ENCODE measurements around the gene HLCS.

DNA sequence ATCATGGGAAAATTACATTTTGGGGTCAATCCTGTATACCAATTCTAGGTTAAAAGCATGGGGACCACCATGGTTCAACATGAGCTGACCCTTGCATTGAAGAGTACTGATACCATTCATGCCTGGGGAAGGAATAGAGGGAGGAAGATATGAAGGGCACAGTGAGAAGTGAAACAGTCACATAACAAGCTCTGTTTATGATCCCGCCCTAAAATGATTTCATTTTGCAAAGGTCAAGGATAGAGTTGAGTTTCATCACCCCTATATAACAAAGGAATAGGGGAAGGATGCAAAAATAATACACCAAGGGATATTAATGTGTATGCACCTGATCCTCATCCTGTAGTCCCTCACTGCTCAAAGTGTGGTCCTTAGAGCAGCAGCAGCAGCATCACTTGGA lies 2.5 kb upstream of the HLCS start:
- TF ChIP-seq, protein P1, sequence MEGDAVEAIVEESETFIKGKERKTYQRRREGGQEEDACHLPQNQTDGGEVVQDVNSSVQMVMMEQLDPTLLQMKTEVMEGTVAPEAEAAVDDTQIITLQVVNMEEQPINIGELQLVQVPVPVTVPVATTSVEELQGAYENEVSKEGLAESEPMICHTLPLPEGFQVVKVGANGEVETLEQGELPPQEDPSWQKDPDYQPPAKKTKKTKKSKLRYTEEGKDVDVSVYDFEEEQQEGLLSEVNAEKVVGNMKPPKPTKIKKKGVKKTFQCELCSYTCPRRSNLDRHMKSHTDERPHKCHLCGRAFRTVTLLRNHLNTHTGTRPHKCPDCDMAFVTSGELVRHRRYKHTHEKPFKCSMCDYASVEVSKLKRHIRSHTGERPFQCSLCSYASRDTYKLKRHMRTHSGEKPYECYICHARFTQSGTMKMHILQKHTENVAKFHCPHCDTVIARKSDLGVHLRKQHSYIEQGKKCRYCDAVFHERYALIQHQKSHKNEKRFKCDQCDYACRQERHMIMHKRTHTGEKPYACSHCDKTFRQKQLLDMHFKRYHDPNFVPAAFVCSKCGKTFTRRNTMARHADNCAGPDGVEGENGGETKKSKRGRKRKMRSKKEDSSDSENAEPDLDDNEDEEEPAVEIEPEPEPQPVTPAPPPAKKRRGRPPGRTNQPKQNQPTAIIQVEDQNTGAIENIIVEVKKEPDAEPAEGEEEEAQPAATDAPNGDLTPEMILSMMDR (IDR thresholded peaks at IDR 0.05) = no peak
- TF ChIP-seq EP300 (IDR thresholded peaks at IDR 0.05) (no peak), POLR2A (IDR thresholded peaks at IDR 0.05) (no peak)
